GM12892 (cell line): Measurements from ENCODE around the gene TMF1.

Source experiments
- POLR2A ChIP-seq: IDR thresholded peaks from 2 replicates; pipeline ENCODE4 v1.6.1; 2011; ENCODE audit warnings: low read depth, low read length, control low read depth
- POLR2AphosphoS5 ChIP-seq: IDR thresholded peaks from 2 replicates; pipeline ENCODE4 v1.6.1; 2011; ENCODE audit warnings: low read depth, low read length, control low read depth
- TAF1 ChIP-seq: IDR thresholded peaks from 2 replicates; pipeline ENCODE4 v1.6.1; 2011; ENCODE audit warnings: low read depth, mild to moderate bottlenecking, control low read depth, low read length, borderline replicate concordance

- no peak for TF ChIP-seq POLR2AphosphoS5
- no peak for TF ChIP-seq TAF1
- no peak for TF ChIP-seq POLR2A
Observed at GRCh38 chr3:69079269-69080159, 27.4 kb upstream of the TMF1 start.
